ENCODE data around the gene ETF1. TPM values are rescaled to one million over a fixed set of nuclear protein-coding genes. Genes with fewer than 3 reads are reported as not detected.

The ETF1 gene
- total and polyA plus RNA-seq, 9 of the 15 experiments (the other 6 are each of a cell fraction or from before 2014, with no cell fraction given), result 53.7 to 209 (median 164) TPM

- TF ChIP-seq ZBTB49 (CRISPR knock-in tag; IDR thresholded peaks at IDR 0.05; ENCODE audit: borderline replicate concordance) (no peak; the same call in 1 of the 2 replicates), NCOR1 (IDR thresholded peaks at IDR 0.05) (peak; percentile 48), ZNF121 (CRISPR knock-in tag; conservative IDR thresholded peaks at IDR 0.05) (no peak), USF1 (CRISPR knock-in tag; IDR thresholded peaks at IDR 0.05) (no peak), XRCC5 (IDR thresholded peaks at IDR 0.05; ENCODE audit: low read depth, low read length) (no peak; the same call in 1 of the 2 replicates), ZNF79 (CRISPR knock-in tag; IDR thresholded peaks at IDR 0.05; ENCODE audit: low read depth) (no peak), MEF2D (tag; conservative IDR thresholded peaks at IDR 0.05; ENCODE audit: low read depth) (no peak), E2F6 (IDR thresholded peaks at IDR 0.05; ENCODE audit: borderline replicate concordance in 1 of 2, extremely low read depth in 1 of 2, insufficient read depth in 1 of 2, insufficient read length in 1 of 2, low read depth in 1 of 2, low read length in 1 of 2, poor library complexity in 1 of 2, severe bottlenecking in 1 of 2) (no peak), CUX1 (CRISPR knock-in tag; IDR thresholded peaks at IDR 0.05) (no peak), SOX6 (IDR thresholded peaks at IDR 0.05) (no peak), GABPB1 (CRISPR knock-in tag; IDR thresholded peaks at IDR 0.05) (peak; percentile 54), CGGBP1 (CRISPR knock-in tag; IDR thresholded peaks at IDR 0.05) (no peak), ELF1 (tag; IDR thresholded peaks at IDR 0.05) (no peak), RBFOX2 (IDR thresholded peaks at IDR 0.05; ENCODE audit: low read depth, low read length) (peak; percentile 84), MEF2A (IDR thresholded peaks at IDR 0.05; ENCODE audit: control insufficient read depth, low read depth, low read length) (0 out of 2 replicates have a peak, but pooled peaks have one; percentile 1), FOXM1 (IDR thresholded peaks at IDR 0.05; ENCODE audit: low read depth) (no peak), FOXM1 (CRISPR knock-in tag; IDR thresholded peaks at IDR 0.05; ENCODE audit: low read depth) (0 out of 2 replicates have a peak, but pooled peaks have one; percentile 23), ZBTB17 (CRISPR knock-in tag; IDR thresholded peaks at IDR 0.05) (no peak), NR2C1 (IDR thresholded peaks at IDR 0.05) (no peak), NR2C1 (tag; IDR thresholded peaks at IDR 0.05) (no peak)
Measured at GRCh38 chr5:138467711-138468132, 75.3 kb downstream of the ETF1 start (continued).
